Endothelial cell of umbilical vein (primary cell): ENCODE measurements around the gene SPEM2. TPM values are rescaled to one million over a fixed set of nuclear protein-coding genes. Genes with fewer than 3 reads are reported as not detected.

ENCODE experiments used
- BruUV-seq: library from RNA; stranded (reverse); fragments of 400-500 nt; replicated peaks from 2 replicates; lab custom pipeline; 2021; lab: Mats Ljungman, UMichigan
- CTCF ChIA-PET: fragments of 300-600, 350-600 bp; sonication (Branson Sonifier 250); formaldehyde crosslinking; loops from one replicate; lab custom pipeline; 2021; ENCODE audit warnings: antibody characterized with exemption, inconsistent platforms; lab: Charles Lee
- POLR2A ChIA-PET: fragments of 300-600, 350-600 bp; sonication (Branson Sonifier 250); formaldehyde crosslinking; loops from one replicate; lab custom pipeline; 2021; ENCODE audit warnings: antibody characterized with exemption, inconsistent platforms; lab: Charles Lee
- DNase-seq: peaks from one replicate; pipeline ENCODE4 v3.0.0-alpha.2; 2011; ENCODE audit warnings: low read depth, low spot score
- FAIRE-seq: peaks from 2 replicates; lab custom pipeline; 2011; peaks lifted over from hg19 to GRCh38; lab: Jason Lieb, UNC
- H2AFZ ChIP-seq: 2 replicates; pipeline ENCODE4 v1.6.0; 2012; ENCODE audit warnings: low read depth, low read length, control low read depth, inconsistent platforms
- H3K27ac ChIP-seq: 2 replicates; pipeline ENCODE4 v1.5.1; 2011; ENCODE audit warnings: low read depth, mild to moderate bottlenecking, control low read depth, low read length, moderate library complexity; ENCODE audit not compliant: insufficient read depth
- H3K27me3 ChIP-seq, 2 experiments: 2 replicates each; pipeline versions ENCODE4 v1.6.0 to v1.6.1; 2011; ENCODE audit warnings: low read length in 2 of 2, mixed read lengths in 1 of 2; ENCODE audit not compliant: control insufficient read depth in 2 of 2, insufficient read depth in 2 of 2
- H3K36me3 ChIP-seq, 2 experiments: 2 replicates in 1 of 2; 3 replicates in 1 of 2; pipeline ENCODE4 v1.5.1; 2011; ENCODE audit warnings: low read length in 2 of 2, mild to moderate bottlenecking in 1 of 2, moderate library complexity in 1 of 2; ENCODE audit not compliant: control insufficient read depth in 2 of 2, insufficient read depth in 2 of 2; ENCODE audit errors: extremely low read depth in 1 of 2
- H3K4me1 ChIP-seq: 3 replicates; pipeline ENCODE4 v1.5.1; 2011; ENCODE audit warnings: mild to moderate bottlenecking, low read length; ENCODE audit not compliant: control insufficient read depth, insufficient read depth; ENCODE audit errors: extremely low read depth
- H3K4me2 ChIP-seq: 2 replicates; pipeline ENCODE4 v1.6.1; 2011; ENCODE audit warnings: low read length, control low read depth, mixed read lengths; ENCODE audit not compliant: insufficient read depth
- H3K4me3 ChIP-seq, 3 experiments: fragments of 200-600 bp in 1 of 3; sonication (generic), shearing (Covaris generic) in 1 of 3; replicated peaks in 1 of 3; 2 replicates each; pipeline ENCODE4 v1.5.1; 2011 to 2016; ENCODE audit warnings: control low read depth in 3 of 3, low read length in 3 of 3, mild to moderate bottlenecking in 2 of 3, inconsistent platforms in 1 of 3, low read depth in 1 of 3, moderate library complexity in 1 of 3; ENCODE audit not compliant: insufficient read depth in 1 of 3
- H3K79me2 ChIP-seq: 2 replicates; pipeline ENCODE4 v1.6.0; 2012; ENCODE audit warnings: low read length, inconsistent platforms; ENCODE audit not compliant: control insufficient read depth, insufficient read depth
- H3K9ac ChIP-seq: replicated peaks from 2 replicates; pipeline ENCODE3; 2011; ENCODE audit warnings: low read length, control low read depth; ENCODE audit not compliant: insufficient read depth; ENCODE audit errors: extremely low read depth
- H3K9me1 ChIP-seq: replicated peaks from 3 replicates; pipeline ENCODE4 v1.6.0; 2011; ENCODE audit warnings: mild to moderate bottlenecking, low read length; ENCODE audit not compliant: control insufficient read depth, insufficient read depth; ENCODE audit errors: extremely low read depth
- H3K9me3 ChIP-seq: replicated peaks from 2 replicates; pipeline ENCODE4 v1.5.1; 2012; ENCODE audit warnings: low read length, inconsistent platforms; ENCODE audit not compliant: control insufficient read depth, insufficient read depth
- H4K20me1 ChIP-seq: replicated peaks from 2 replicates; pipeline ENCODE3; 2011; ENCODE audit warnings: mild to moderate bottlenecking, low read length; ENCODE audit not compliant: control insufficient read depth, insufficient read depth; ENCODE audit errors: extremely low read depth
- EZH2 ChIP-seq: IDR thresholded peaks from 2 replicates; pipeline ENCODE4 v1.6.1; 2012; ENCODE audit warnings: borderline replicate concordance, low read depth, mild to moderate bottlenecking, moderate library complexity, low read length, inconsistent platforms; ENCODE audit not compliant: severe bottlenecking
- FOS ChIP-seq: IDR thresholded peaks from 2 replicates; pipeline ENCODE4 v1.6.1; 2011; ENCODE audit warnings: mild to moderate bottlenecking, low read length, moderate library complexity, borderline replicate concordance; ENCODE audit not compliant: insufficient read depth
- GATA2 ChIP-seq: IDR thresholded peaks from 2 replicates; pipeline ENCODE4 v1.7.0; 2011; ENCODE audit warnings: low read depth, mild to moderate bottlenecking, moderate library complexity, mixed read lengths, low read length; ENCODE audit not compliant: insufficient read length, insufficient read depth
- JUN ChIP-seq: IDR thresholded peaks from 2 replicates; pipeline ENCODE4 v1.6.1; 2011; ENCODE audit warnings: borderline replicate concordance, low read depth; ENCODE audit not compliant: insufficient read length, insufficient read depth
- MYC ChIP-seq: IDR thresholded peaks from one replicate; pipeline ENCODE4 v1.6.1; 2011; ENCODE audit warnings: mild to moderate bottlenecking, low read depth, low read length
- POLR2A ChIP-seq: IDR thresholded peaks from 2 replicates; pipeline ENCODE4 v1.6.1; 2012; ENCODE audit warnings: low read depth, mild to moderate bottlenecking, control low read depth, low read length
- POLR2AphosphoS5 ChIP-seq: IDR thresholded peaks from 2 replicates; pipeline ENCODE4 v1.6.1; 2012; ENCODE audit warnings: low read depth, mild to moderate bottlenecking, control low read depth, low read length, moderate library complexity; ENCODE audit not compliant: insufficient read depth
- dilution Hi-C: fragments of 300-500 bp; cut with MboI; formaldehyde crosslinking; loops from one replicate; pipeline ENCODE4 v1.15.0; 2019; ENCODE audit warnings: low sequenced_read_pairs; ENCODE audit not compliant: extremely low pct_ligation_motif_present
- intact Hi-C: fragments of 100-400 bp; cut with micrococcal nuclease; formaldehyde crosslinking; loops from one replicate; pipeline ENCODE4 v1.10.0; 2022
- polyA plus RNA-seq, 4 experiments: library from polyadenylated mRNA; depleted of rRNA in 3 of 4; stranded (reverse) in 3 of 4; unstranded in 1 of 4; fragments of >200 nt; gene quantifications; 2 replicates each; pipeline versions ENCODE4 v1.2.1 to v1.2.3, GENCODE V29; 2011 to 2012; ENCODE audit warnings: missing spikeins in 1 of 4
- total RNA-seq: library from RNA; stranded (reverse); gene quantifications from 2 replicates; pipeline ENCODE4 v1.2.3, GENCODE V29; 2021
- TF ChIP-seq, protein P1 (sequence below): IDR thresholded peaks from 2 replicates; pipeline ENCODE4 v1.6.1; 2011; ENCODE audit not compliant: insufficient read depth, insufficient read length
- TF ChIP-seq, protein P2 (sequence below), 2 donors: IDR thresholded peaks; 1 replicate in 1 of 2; 2 replicates in 1 of 2; pipeline ENCODE4 v1.5.1; 2011; ENCODE audit warnings: low read length in 2 of 2, mild to moderate bottlenecking in 2 of 2, moderate library complexity in 2 of 2, control low read depth in 1 of 2, inconsistent platforms in 1 of 2, low read depth in 1 of 2; ENCODE audit not compliant: insufficient read depth in 1 of 2; ENCODE audit errors: extremely low read depth in 1 of 2

SPEM2 gene
- total and polyA plus RNA-seq, 2 donors (not counting 3 experiments of a cell fraction or from before 2014, with no cell fraction given) = not detected

DNA sequence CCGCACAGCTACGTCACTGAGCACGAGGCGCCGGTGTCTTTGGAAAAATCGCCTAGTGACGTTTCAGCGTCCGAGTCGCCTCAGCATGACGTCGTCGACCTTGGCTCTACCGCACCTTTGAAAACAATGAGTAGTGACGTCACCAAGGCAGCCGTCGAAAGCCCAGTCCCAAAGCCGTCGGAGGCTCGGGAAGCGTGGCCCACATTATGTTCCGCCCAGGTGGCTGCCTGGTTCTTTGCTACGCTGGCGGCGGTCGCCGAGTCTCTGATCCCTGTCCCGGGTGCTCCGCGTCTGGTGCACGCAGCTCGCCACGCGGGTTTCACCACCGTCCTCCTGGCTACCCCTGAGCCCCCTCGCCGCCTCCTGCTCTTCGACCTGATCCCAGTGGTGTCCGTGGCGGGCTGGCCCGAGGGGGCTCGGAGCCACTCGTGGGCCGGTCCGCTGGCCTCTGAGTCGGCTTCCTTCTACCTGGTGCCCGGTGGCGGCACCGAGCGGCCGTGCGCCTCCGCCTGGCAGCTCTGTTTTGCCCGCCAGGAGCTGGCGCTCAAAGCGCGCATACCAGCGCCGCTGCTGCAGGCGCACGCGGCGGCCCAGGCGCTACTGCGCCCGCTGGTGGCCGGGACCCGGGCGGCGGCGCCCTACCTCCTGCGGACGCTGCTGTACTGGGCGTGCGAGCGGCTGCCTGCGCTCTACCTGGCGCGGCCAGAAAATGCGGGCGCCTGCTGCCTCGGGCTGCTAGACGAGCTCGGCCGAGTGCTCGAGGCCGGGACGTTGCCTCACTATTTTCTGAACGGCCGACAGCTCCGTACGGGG is 11.3 kb downstream of the SPEM2 start:
- dilution Hi-C loops = no loop called here
- Histone ChIP-seq H3K4me3 (peak overlapping the region in 2 of 3 experiments; percentile 16 to 83), H3K36me3 (no peaks in the 10 kb centered on the region), H3K9me3 (no peaks in the 10 kb centered on the region), H3K4me2 (peak overlapping the region; percentile 94), H3K27ac (no peak overlapping the region), H3K9ac (peak overlapping the region; percentile 46), H2AFZ (peak overlapping the region; percentile 48), H3K27me3 (peaks cover 20 to 28% of the 10 kb centered on the region in 2 experiments), H3K4me1 (peaks cover 23% of the 10 kb centered on the region), H4K20me1 (no peaks in the 10 kb centered on the region), H3K9me1 (no peaks in the 10 kb centered on the region), H3K79me2 (no peaks in the 10 kb centered on the region)
- CTCF ChIA-PET = interaction anchor here (0.7 to 4.4 kb wide), 44 partner anchors 9 to 391 kb away, joined by 3 to 70 read pairs (median 5); partner anchors contain the start of genes CHRNB1, MPDU1, NLGN2 and PLSCR3
- intact Hi-C loops = loop anchor here (1.0 to 5.0 kb wide), 5 partner anchors 18 to 251 kb away; partner anchors contain the start of genes CTDNEP1, ELP5, SENP3 and TP53
- TF ChIP-seq EZH2 = no peak
- TF ChIP-seq, protein P1, sequence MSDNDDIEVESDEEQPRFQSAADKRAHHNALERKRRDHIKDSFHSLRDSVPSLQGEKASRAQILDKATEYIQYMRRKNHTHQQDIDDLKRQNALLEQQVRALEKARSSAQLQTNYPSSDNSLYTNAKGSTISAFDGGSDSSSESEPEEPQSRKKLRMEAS = no peak
- peak; percentile 27 for TF ChIP-seq POLR2A
- peak; percentile 57 for TF ChIP-seq JUN
- peak; percentile 63 for TF ChIP-seq MYC
- TF ChIP-seq FOS = no peak
- TF ChIP-seq, protein P2, sequence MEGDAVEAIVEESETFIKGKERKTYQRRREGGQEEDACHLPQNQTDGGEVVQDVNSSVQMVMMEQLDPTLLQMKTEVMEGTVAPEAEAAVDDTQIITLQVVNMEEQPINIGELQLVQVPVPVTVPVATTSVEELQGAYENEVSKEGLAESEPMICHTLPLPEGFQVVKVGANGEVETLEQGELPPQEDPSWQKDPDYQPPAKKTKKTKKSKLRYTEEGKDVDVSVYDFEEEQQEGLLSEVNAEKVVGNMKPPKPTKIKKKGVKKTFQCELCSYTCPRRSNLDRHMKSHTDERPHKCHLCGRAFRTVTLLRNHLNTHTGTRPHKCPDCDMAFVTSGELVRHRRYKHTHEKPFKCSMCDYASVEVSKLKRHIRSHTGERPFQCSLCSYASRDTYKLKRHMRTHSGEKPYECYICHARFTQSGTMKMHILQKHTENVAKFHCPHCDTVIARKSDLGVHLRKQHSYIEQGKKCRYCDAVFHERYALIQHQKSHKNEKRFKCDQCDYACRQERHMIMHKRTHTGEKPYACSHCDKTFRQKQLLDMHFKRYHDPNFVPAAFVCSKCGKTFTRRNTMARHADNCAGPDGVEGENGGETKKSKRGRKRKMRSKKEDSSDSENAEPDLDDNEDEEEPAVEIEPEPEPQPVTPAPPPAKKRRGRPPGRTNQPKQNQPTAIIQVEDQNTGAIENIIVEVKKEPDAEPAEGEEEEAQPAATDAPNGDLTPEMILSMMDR (IDR thresholded peaks at IDR 0.05; ENCODE audit: extremely low read depth in 1 of 2, insufficient read depth in 1 of 2, low read depth in 1 of 2, low read length in 2 of 2) = peak; percentile 79 to 88
- peak; percentile 87 for TF ChIP-seq POLR2AphosphoS5
- TF ChIP-seq GATA2 = no peak
- DNase-seq (peak; percentile 81), FAIRE-seq (peak; percentile 63)
- BruUV-seq = no TSS peak
- POLR2A ChIA-PET = interaction anchor here (0.8 to 1.7 kb wide), 3 partner anchors 9 to 48 kb away, joined by 3 to 8 read pairs (median 7); partner anchors contain the start of genes POLR2A and TMEM256
